GM21381 (cell line): Measurements from ENCODE around the gene RUNX3.
"Not testable (repeated sequence)": the region's sequence is repeated elsewhere in the genome, so short reads cannot be mapped to it uniquely, and the experiment has no call there.

Source experiments
- ATAC-seq: cut with Tn5 transposase; IDR thresholded peaks from one replicate; pipeline ENCODE4 v1.9.1; 2021; ENCODE audit warnings: mild to moderate bottlenecking, moderate library complexity; ENCODE audit not compliant: unreplicated experiment

The RUNX3 gene

GRCh38 chr1:24903011-24903461, 27.0 kb downstream of the RUNX3 start:
- no peak for ATAC-seq

DNA sequence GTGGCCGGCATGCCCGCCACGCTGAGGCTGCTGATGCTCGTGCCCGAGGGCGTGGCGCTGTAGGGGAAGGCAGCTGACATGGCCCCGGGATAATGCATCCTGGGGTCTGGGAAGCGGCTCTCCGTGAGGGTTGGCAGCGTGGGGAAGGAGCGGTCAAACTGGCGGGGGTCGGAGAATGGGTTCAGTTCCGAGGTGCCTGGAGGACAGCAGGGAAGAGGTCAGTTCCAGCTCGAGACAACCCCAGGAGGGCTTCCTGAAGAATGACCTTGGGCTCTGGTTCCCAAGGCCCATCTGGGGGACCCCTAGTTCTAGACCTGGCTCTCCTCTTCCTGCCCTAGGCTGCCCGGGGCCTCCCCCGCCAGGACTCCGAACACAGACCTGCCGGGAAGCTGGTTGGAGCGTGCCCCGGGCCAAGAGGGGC, 27.6 kb downstream of the RUNX3 start:
- ATAC-seq: no peak

DNA sequence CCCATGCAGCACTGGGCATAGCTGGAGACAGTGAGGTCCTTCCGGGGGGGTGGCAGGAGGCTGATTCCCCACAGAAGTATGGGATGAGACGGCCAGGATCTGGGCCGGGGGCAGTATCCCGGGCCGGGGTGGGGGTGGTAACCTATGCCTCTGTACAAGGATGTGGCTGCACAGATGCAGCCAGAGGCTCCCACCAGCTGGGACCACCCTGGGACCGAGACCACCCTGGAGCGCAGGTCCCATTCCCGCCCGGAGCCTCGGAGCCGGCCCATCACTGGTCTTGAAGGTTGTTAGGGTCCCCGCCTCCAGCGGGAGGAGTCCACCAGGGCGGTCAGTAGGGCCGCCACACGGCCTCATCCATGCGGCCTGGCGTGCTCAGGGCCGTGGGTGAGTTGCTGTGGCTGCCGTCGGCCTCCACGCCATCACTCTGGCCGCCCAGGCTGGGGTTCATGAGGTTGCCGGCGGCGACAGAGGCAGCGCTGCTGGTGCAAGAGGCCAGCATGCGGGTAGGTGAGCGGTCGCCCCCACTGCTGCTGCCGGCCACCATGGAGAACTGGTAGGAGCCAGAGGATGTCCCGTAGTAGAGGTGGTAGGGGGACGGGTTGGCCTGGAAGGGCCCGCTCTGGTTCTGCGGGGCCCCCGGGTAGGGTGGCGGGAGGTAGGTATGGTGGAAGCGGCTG, 28.1 kb downstream of the RUNX3 start:
- no peak for ATAC-seq

- ATAC-seq: no peak
Measured at GRCh38 chr1:24900985-24901781, 28.9 kb downstream of the RUNX3 start.

DNA sequence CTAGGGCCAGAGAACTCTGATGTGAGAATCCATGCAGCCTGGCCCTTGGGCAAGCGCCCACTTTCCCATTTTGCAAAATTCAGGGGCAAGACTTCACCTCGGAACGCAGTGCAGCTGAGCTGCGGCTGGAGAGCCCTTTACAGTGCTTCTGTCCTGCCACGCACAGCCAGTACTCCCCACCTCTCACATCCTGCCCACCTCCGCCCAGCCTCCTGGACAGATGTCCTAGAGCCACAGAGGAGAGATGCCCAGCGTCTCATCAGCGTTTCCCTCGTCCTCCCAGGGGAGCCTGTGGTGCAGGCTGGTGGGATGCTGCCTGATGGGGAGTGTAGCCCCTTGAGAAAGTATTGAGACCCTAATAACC, 29.6 kb downstream of the RUNX3 start:
- no peak for ATAC-seq

DNA sequence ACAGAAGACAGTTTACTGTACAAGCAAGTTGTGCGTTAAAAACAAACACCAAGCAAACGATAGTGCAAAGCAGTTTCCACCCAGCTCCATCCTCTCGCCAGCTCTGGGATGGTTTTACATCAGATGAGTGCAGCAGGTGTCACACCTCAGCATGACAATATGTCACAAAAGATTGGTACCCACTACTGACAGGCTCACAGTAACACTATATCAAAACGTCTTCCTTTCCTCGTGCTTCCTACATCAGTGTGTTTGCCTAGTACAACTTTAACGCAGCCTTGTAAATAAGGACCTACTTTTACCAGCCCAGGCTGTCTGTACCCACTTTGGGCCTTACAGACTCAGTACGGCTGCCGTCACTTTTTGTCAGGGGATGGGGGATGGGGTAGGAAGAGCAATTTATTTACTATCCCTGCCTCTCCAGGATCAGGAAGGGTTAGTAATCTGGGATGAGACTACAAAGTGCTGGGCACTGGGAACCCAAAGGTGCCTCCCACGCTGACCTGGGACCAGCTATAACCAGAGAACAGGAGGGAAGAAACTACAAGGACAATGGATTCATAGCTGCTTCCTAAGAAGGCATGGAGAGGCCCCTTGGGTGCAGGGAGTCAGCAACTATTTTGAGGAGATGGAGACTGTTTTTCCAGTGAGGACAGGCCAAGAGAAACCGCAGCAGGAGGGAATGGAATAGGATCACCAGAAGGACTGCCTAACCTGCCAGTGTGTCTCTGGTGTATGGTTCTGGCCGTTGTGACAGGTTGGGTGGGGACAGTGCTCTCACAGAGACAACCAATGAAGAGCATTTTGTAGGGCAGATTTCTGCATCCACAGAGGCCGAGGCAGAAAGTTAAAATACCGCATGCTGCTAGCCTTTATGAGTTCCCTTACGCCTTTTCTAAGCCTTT, 30.2 kb downstream of the RUNX3 start:
- ATAC-seq: no peak

GRCh38 chr1:24898909-24899439, 31.1 kb downstream of the RUNX3 start:
- no peak for ATAC-seq

DNA sequence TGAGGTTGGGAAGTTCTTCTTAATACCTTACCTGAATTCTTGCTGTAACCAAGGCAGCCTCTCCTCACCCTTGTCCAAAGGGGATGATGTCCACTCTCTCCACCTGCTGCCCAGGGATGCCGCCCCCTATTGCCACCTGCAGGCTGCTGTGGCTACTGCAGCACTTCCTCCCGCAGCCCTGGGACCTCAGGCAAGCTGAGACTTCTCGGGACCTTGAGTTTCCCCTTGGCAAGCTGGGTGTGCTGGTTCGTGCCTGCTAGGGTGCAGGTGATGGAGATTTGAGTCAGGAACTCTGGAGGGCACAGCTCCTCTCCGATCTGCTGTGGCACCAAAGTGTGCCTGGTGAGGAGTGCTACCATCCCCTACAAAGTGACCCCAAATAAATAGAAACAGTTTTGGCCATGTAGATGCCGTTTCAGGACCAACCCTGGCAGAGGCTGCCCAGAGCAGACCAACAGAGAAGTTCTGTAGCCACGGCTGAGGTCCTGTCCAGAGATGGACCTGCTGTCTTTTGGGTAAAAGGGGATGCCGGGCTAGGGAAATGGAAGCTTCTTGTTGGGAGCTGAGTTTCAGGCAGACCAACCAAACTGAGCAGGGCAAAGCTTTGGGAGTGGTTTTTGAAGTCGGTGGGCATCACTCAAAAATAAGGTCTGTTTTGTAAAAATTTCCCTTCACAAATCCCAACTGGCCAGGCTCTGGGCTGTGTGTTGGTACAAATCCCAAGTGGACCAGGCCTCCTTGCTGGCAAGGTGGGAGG, 31.7 kb downstream of the RUNX3 start:
- no peak for ATAC-seq

- no peak for ATAC-seq
Measured at GRCh38 chr1:24897263-24898151, 32.6 kb downstream of the RUNX3 start.

DNA sequence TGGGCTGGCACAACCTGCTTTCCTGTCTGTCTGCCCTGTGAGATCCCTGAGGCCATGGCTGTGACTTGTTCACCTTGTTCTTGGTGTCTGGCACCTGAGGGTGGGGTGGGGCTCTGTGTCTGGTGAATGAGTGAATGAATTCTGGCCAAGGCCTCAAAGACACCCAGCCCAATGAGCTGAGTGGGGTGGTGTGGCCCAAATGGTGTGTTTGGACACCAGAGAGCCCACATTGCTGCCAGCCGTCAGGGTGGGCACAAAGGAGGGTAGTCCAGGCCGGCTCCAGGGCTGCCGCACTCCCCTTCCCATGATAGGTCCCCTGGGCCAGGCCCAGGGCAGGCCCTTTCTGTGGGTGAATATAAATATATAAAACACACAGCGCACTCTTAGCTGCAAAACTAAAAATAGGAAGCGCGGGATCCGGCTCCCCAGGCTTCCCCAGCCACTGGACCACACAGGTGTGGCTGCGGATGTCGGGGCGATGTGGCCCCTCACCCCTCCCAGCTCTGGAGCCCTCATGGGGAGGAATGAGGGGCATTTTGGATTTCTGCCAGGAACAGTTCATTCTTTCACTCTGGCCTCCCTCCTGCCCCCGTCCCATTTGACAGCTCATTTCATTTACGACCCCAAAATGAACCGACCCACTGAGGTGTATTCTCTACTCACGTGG, 33.3 kb downstream of the RUNX3 start:
- no peak for ATAC-seq

GRCh38 chr1:24896176-24896575, 33.9 kb downstream of the RUNX3 start:
- ATAC-seq: no peak

DNA sequence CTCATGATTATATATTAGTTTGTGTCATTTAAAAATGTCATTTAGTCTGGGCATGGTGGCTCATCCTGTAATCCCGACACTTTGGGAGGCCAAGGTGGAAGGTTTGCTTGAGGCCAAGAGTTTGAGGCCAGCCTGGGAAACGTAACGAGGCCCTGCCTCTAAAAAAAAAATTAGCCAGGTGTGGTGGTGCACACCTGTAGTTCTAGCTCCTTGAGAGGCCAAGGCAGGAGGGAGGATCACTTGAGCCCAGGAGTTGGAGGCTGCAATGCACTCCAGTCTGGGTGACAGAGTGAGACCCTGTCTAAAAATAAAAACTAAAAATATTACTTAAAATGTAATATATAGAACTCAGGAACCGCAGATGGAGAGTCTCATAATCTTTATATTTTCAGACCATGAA, 34.6 kb downstream of the RUNX3 start:
- no peak for ATAC-seq

GRCh38 chr1:24894002-24894401, 36.1 kb downstream of the RUNX3 start:
- ATAC-seq: no peak

DNA sequence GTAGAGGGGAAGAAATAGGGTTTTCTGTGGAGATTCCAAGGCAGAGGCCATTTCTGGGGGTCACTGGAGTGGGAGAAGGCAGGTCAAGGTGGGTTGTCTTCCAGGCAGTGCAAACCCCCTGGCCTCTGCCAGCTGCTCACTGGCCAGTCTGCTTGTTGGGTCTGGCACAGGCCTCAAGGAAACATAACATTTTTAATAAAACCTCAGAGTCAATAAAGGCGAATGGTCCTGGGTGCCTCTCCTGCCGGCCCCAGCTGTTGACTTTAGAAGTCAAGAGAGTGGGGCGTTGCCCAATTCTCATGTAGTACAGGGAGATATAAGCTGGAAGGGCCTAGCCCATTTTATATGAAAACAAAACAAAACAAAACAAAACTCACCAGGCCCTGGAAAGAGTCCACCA, 36.6 kb downstream of the RUNX3 start:
- ATAC-seq: no peak

- no peak for ATAC-seq
Measured at GRCh38 chr1:24892188-24893153, 37.6 kb downstream of the RUNX3 start.

DNA sequence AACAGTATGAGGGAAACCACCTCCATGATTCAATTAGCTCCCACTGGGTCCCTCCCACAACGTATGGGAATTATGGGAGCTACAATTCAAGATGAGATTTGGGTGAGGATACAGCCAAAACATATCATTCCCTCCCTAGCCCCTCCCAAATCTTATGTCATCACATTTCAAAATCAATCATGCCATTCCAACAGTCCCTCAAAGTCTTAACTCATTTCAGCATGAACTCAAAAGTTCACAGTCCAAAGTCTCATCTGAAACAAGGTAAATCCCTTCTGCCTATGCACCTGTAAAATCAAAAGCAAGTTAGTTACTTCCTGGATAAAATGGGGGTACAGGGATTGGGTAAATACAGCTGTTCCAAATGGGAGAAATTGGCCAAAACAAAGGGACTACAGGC, 38.7 kb downstream of the RUNX3 start:
- ATAC-seq: not testable (repeated sequence)

DNA sequence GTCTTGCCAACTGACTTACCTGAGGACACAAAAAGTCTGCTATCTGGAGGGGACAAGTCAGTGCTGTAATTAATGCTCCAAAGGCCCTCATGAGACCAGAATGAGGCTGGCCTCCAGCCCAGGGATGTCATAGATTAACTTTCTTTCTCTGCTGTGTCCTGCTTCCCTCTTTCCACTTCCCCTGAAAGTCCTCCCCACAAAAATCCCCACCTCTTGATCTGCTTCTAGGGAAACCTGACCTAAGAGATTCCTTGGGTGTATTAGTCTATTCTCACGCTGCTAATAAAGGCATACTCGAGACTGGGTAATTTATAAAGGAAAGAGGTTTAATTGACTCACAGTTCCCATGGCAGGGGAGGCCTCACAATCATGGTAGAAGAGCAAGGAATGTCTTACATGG, 39.2 kb downstream of the RUNX3 start:
- no peak for ATAC-seq
